Adrenal gland (tissue), 12 donors: ENCODE data around the gene NOVA1. TPM values are rescaled to one million over a fixed set of nuclear protein-coding genes. Genes with fewer than 3 reads are reported as not detected.

Source experiments
- DNase-seq, 7 donors: peaks; one replicate each; pipeline ENCODE4 v3.0.0-alpha.2; 2019 to 2020
- H3K27ac ChIP-seq, 5 donors: fragments of 200-600 bp; sonication (generic) in 4 of 5; 1 replicate in 3 of 5; 2 replicates in 2 of 5; pipeline versions ENCODE4 v1.5.1 to v1.8.0; 2016 to 2020; ENCODE audit warnings: mild to moderate bottlenecking in 1 of 5
- H3K27me3 ChIP-seq: fragments of 200-600 bp; 2 replicates; pipeline ENCODE4 v1.8.0; 2021
- H3K36me3 ChIP-seq, 2 donors: fragments of 200-600 bp; replicated peaks in 1 of 2; 1 replicate in 1 of 2; 2 replicates in 1 of 2; pipeline versions ENCODE4 v1.5.1 to v1.8.0; 2018 to 2022
- H3K4me1 ChIP-seq, 2 donors: fragments of 200-600 bp; replicated peaks in 1 of 2; 1 replicate in 1 of 2; 2 replicates in 1 of 2; pipeline versions ENCODE4 v1.5.1 to v1.8.0; 2018 to 2021
- H3K4me3 ChIP-seq, 4 donors: fragments of 200-600 bp; sonication (generic) in 3 of 4; one replicate each; pipeline ENCODE4 v1.5.1; 2016 to 2018
- H3K9me3 ChIP-seq, 3 donors: fragments of 200-600 bp; sonication (generic) in 1 of 3; replicated peaks in 1 of 3; 1 replicate in 2 of 3; 2 replicates in 1 of 3; pipeline versions ENCODE4 v1.5.1 to v1.8.0; 2016 to 2021
- POLR2A ChIP-seq, 2 donors: fragments of 450-650 bp; IDR thresholded peaks; one replicate each; pipeline ENCODE4 v1.6.1; 2017; ENCODE audit warnings: antibody characterized with exemption in 2 of 2, mild to moderate bottlenecking in 2 of 2, moderate library complexity in 1 of 2
- WGBS, 4 donors: extraction: QIAGEN DNeasy Blood & Tissue Kit in 2 of 4; methylation state at CpG; one replicate each; pipeline versions ENCODE4 v1.1.5 to v1.1.7; 2013 to 2017; 5-methylcytosine and 5-hydroxymethylcytosine counted together
- intact Hi-C, 2 donors: fragments of 100-400 bp; cut with DNase I; formaldehyde crosslinking; loops; one replicate each; pipeline versions ENCODE4 v1.14.1 to v1.15.0; 2022 to 2023
- polyA plus RNA-seq, 3 donors: library from polyadenylated mRNA; stranded (reverse); fragments of 200-250 nt in 2 of 3; fragments of 350-450 nt in 1 of 3; fragmentation: Illumina TruSeq in 1 of 3; extraction: RNeasy Lipid Tissue Mini Kit (QIAGEN cat#74804) in 1 of 3; gene quantifications; one replicate each; pipeline ENCODE4 v1.2.3, GENCODE V29; 2013 to 2014
- total RNA-seq, 9 donors: library from RNA; depleted of rRNA in 4 of 9; stranded (reverse); fragments of >200 nt in 4 of 9; fragments of 120-200 nt in 1 of 9; fragmentation: NEBNext Ultra II Directional in 1 of 9; extraction: Animal tissue kit (Norgen Biotek cat#: 25700) in 1 of 9; gene quantifications; one replicate each; pipeline versions ENCODE4 v1.1.0 to v1.2.4, GENCODE V29; 2013 to 2023
- TF ChIP-seq, protein P1 (sequence below), 6 experiments: fragments of 450-650 bp in 4 of 6; fragments of 200-600 bp in 2 of 6; sonication (generic) in 1 of 6; IDR thresholded peaks; 1 replicate in 5 of 6; 2 replicates in 1 of 6; pipeline versions ENCODE4 v1.5.1 to v1.8.0; 2016 to 2021; ENCODE audit warnings: antibody characterized with exemption in 6 of 6, mild to moderate bottlenecking in 2 of 6, moderate library complexity in 1 of 6
- donor health status: healthy with polysubstance abuse.
- donor health status: Bipolar disorder and iron deficiency.
- donor health status: DM: yes; HTN: yes; CAD: no.
- donor health status: DM: no; HTN: no; CAD: no.
- donor health status: DM: no; HTN: no; CAD: no.
- donor health status: DM: yes; HTN: yes; CAD: no.

NOVA1 gene
- total and polyA plus RNA-seq, 12 donors, result 0.69 to 16.6 (median 4.4) TPM

DNA sequence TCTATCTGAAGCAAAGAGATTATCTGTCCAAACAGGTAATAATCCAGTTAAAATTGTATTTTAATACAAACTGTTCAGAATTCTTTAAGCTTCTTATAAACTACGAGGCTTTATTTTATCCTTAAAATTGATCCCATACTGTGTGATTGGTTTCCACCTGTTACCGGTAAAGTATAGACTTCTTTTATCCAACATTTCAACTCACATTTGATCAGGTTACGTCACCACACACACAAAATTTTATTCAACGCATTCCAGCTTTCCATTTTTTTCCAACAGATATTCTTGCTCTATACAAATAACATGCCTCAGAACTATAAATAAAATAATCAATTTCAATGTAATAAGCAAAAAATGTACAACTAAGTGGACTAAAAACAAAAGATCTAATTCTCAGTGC, 4.5 kb downstream of the NOVA1 start:
- WGBS, 4 donors, result 87 to 95% (median 91%) methylated on average over 4 of the region's 4 CpGs
- H3K27me3 ChIP-seq, result no peaks in the 10 kb centered on the region
- H3K36me3 ChIP-seq, result no peaks in the 10 kb centered on the region
- no peak overlapping the region for H3K4me3 ChIP-seq
- H3K9me3 ChIP-seq, result no peaks in the 10 kb centered on the region
- no peak for DNase-seq
- TF ChIP-seq, protein P1, sequence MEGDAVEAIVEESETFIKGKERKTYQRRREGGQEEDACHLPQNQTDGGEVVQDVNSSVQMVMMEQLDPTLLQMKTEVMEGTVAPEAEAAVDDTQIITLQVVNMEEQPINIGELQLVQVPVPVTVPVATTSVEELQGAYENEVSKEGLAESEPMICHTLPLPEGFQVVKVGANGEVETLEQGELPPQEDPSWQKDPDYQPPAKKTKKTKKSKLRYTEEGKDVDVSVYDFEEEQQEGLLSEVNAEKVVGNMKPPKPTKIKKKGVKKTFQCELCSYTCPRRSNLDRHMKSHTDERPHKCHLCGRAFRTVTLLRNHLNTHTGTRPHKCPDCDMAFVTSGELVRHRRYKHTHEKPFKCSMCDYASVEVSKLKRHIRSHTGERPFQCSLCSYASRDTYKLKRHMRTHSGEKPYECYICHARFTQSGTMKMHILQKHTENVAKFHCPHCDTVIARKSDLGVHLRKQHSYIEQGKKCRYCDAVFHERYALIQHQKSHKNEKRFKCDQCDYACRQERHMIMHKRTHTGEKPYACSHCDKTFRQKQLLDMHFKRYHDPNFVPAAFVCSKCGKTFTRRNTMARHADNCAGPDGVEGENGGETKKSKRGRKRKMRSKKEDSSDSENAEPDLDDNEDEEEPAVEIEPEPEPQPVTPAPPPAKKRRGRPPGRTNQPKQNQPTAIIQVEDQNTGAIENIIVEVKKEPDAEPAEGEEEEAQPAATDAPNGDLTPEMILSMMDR (IDR thresholded peaks at IDR 0.05), result no peak
- TF ChIP-seq POLR2A (IDR thresholded peaks at IDR 0.05), result no peak
- no peak overlapping the region for H3K27ac ChIP-seq
- no peaks in the 10 kb centered on the region for H3K4me1 ChIP-seq
- intact Hi-C loops, result no loop called here

DNA sequence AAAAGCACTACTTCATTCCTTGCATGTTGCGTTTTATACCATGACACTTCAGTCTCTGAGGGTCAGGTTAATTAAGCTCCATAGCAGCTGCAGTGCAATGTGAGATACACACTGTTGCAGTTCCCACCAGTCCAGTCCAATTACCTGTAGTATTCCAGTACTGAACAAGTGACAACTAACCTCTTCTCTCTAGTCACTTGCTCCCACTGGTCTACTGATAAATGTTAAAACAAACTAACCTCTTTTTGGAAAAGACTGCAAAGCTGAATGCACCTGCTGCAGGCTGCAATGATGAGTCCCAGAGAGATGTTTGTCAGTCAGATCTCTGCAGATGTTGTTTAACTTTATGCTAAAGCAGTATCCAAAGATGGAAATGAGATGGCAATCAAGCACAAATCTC, 7.9 kb downstream of the NOVA1 start:
- Histone ChIP-seq H3K4me1 (no peaks in the 10 kb centered on the region), H3K36me3 (no peaks in the 10 kb centered on the region), H3K27me3 (no peaks in the 10 kb centered on the region), H3K4me3 (no peak overlapping the region), H3K9me3 (no peaks in the 10 kb centered on the region), H3K27ac (no peak overlapping the region)
- TF ChIP-seq, protein P1 (IDR thresholded peaks at IDR 0.05), result no peak
- TF ChIP-seq POLR2A (IDR thresholded peaks at IDR 0.05), result no peak
- WGBS, 4 donors, result 76 to 93% (median 83%) methylated on average over 1 of the region's 1 CpG
- intact Hi-C loops, result no loop called here
- DNase-seq, result no peak

DNA sequence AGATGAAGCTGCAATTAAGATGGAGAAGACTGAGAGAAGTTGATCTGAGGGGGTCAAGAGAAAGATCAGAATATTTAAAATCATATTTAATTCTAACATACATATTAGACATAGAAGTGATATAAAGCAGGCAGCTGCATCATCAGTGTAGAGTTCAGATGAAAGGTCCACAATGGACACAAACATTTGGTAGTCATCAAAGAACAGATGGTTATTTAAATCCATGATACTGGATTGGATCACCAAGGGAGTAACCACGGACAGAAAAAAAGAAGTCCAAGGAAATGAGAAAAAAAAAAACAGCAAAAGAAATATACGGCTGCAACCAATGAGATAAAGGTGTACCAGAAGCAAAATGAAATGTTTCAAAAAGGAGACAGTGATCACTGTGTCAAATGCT, 20.1 kb downstream of the NOVA1 start:
- no peaks in the 10 kb centered on the region for H3K9me3 ChIP-seq
- DNase-seq, result no peak
- no peak overlapping the region for H3K27ac ChIP-seq
- TF ChIP-seq POLR2A (IDR thresholded peaks at IDR 0.05), result no peak
- TF ChIP-seq, protein P1 (IDR thresholded peaks at IDR 0.05), result no peak
- H3K4me1 ChIP-seq, result no peaks in the 10 kb centered on the region
- H3K4me3 ChIP-seq, result no peak overlapping the region
- no peaks in the 10 kb centered on the region for H3K27me3 ChIP-seq
- 81 to 92% (median 87%) methylated on average over 2 of the region's 2 CpGs for WGBS, 4 donors
- intact Hi-C loops, result no loop called here
- no peaks in the 10 kb centered on the region for H3K36me3 ChIP-seq

DNA sequence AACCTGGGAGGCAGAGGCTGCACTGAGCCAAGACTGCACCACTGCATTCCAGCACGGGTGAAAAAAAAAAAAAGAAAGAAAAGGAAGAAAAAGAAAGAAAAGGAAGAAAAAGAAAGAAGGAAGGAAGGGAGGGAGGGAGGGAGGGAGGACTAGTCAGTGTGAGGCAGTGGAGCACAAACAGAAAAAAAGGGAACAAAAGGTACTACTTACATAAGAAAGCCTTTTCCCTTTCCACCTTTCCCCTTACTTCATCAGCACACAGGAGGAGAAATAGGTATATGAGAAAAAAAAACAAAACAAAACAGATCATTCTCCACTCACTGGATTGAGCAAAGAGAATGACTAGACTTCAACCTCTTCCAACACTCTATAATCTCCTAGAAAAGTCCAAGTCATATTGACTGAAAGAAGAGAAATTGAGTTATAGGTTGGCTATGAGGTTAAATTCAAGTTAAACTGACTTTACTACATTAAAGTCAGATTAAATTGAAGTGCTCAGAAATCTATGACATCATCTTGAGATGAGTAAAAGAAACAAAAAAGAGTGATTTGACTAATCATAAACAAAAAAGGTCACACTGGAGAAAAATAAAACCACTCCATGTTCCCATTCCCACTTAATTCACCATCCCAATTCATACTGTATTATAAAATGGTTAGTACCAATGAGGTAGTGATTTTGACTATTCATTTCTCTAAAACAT, 43.6 kb downstream of the NOVA1 start:
- WGBS, 4 donors, result 50 to 67% (median 57%) methylated on average over 1 of the region's 1 CpG
- no peaks in the 10 kb centered on the region for H3K36me3 ChIP-seq
- intact Hi-C loops, result no loop called here
- H3K27me3 ChIP-seq, result no peaks in the 10 kb centered on the region
- no peak overlapping the region for H3K4me3 ChIP-seq
- TF ChIP-seq, protein P1 (IDR thresholded peaks at IDR 0.05), result no peak
- no peak for TF ChIP-seq POLR2A (IDR thresholded peaks at IDR 0.05)
- no peak overlapping the region for H3K27ac ChIP-seq
- DNase-seq, result no peak
- no peaks in the 10 kb centered on the region for H3K9me3 ChIP-seq
- H3K4me1 ChIP-seq, result no peaks in the 10 kb centered on the region
